ENCODE results near the gene DCXR.

DCXR gene

DNA sequence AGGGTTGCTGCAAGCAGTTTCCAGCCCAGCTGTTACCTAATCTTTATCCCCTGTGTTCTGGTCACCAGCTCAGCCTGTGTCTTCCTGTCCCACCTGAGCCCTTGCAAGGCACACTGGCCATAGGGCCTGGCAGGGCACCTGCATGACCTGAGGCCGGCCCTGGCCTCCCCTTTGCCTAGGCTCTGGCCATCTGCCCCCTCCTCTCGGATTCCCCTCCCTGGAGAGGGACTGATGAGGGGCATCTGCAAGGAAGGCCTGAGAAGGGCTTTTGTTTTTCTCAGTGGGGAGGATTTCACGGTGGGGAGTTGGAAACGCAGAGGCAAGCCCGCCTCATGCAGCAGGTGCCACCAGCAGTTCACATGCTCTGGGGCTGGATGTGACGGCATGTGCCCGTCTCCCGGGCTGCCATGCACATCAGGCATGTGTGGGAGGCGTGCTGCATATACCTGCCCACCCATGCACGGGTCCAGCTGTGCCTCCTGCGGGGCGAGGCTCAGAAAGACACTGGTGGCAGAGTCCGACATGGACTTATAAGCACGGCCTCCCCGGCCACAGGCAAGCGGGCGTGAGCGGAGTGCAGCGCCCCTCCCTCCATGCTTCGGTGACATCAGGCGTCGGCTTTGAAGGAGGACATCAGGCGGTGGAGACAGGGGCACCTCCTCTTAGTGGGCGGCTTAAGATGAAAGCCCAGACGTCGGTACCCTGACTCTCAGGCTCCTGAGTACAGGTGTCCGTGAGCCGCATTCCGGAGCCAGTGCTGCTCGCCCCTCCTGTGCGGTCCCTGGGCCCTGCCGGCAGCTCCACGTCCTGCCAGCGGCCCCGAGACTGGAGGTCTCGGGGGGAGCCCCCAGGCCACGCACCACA is 43.5 kb downstream of the DCXR start:
- H2AFZ ChIP-seq (ENCODE audit: low read length) = no peak overlapping the region
- H4K20me1 ChIP-seq (ENCODE audit: insufficient read depth, low read length) = no peaks in the 10 kb centered on the region
- no peaks in the 10 kb centered on the region for H3K9me2 ChIP-seq (ENCODE audit: low read depth, low read length)
- no peak overlapping the region for H3K9ac ChIP-seq (ENCODE audit: low read length)
- no peaks in the 10 kb centered on the region for H3K4me1 ChIP-seq (ENCODE audit: insufficient read depth, low read length, severe bottlenecking)
- H3K27me3 ChIP-seq (ENCODE audit: insufficient read depth, low read length) = no peaks in the 10 kb centered on the region
- H3K4me3 ChIP-seq (ENCODE audit: low read depth, low read length, poor library complexity, severe bottlenecking) = no peak overlapping the region
- H3K79me2 ChIP-seq (ENCODE audit: insufficient read depth, low read length) = no peaks in the 10 kb centered on the region
- H3K4me2 ChIP-seq (ENCODE audit: low read length) = no peak overlapping the region
- H3K27ac ChIP-seq (ENCODE audit: low read depth, low read length, poor library complexity, severe bottlenecking) = no peak overlapping the region
- TF ChIP-seq, protein P1, sequence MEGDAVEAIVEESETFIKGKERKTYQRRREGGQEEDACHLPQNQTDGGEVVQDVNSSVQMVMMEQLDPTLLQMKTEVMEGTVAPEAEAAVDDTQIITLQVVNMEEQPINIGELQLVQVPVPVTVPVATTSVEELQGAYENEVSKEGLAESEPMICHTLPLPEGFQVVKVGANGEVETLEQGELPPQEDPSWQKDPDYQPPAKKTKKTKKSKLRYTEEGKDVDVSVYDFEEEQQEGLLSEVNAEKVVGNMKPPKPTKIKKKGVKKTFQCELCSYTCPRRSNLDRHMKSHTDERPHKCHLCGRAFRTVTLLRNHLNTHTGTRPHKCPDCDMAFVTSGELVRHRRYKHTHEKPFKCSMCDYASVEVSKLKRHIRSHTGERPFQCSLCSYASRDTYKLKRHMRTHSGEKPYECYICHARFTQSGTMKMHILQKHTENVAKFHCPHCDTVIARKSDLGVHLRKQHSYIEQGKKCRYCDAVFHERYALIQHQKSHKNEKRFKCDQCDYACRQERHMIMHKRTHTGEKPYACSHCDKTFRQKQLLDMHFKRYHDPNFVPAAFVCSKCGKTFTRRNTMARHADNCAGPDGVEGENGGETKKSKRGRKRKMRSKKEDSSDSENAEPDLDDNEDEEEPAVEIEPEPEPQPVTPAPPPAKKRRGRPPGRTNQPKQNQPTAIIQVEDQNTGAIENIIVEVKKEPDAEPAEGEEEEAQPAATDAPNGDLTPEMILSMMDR (IDR thresholded peaks at IDR 0.05; ENCODE audit: low read length) = no peak
- TF ChIP-seq EZH2 (IDR thresholded peaks at IDR 0.05; ENCODE audit: borderline replicate concordance, low read length) = no peak
- H3K36me3 ChIP-seq (ENCODE audit: insufficient read depth, low read length) = no peaks in the 10 kb centered on the region
- no peaks in the 10 kb centered on the region for H3K9me3 ChIP-seq (ENCODE audit: low read length)
- H3F3A ChIP-seq (ENCODE audit: insufficient read depth, low read length) = no peaks in the 10 kb centered on the region

DNA sequence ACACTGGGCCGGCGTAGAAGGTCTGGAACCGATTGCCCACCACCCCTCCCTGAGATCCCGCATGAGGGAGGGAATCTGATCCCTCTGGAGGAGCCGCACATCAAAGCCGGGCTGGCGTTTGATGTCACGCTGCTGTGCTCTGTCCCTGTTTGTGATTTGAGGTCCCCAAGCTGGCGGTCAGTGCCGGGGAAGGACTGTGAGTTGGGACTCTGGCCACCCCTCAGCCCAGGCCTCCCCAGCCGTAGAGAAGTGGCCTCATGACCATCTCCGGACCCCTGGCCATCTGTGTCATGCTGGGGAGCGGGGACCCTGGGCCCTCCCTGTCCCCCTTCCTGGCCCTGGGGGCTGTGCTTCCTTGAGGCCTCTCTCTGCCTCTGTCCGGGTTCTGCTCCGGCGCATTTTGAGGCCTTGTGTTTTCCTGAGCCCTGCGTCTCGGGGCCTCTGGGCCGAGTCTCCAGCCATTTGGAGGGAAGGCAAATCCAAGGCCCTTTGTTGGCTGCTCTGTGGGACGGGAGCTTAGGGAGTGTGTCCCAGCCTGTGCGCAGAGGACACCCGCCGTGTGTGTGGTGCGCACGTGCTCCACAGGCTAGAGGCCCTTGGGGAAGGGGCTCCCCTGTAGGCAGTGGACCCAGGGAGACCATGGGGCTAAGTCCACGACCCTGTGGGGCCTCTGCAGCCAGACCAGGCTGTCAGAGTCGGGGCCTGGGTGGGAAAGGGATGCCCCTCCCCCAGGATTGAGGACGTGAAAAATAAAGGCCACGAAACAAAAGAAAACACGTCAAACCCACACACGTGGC is 45.0 kb downstream of the DCXR start:
- Histone ChIP-seq H3K27me3 (ENCODE audit: insufficient read depth, low read length) (no peaks in the 10 kb centered on the region), H3K9me2 (ENCODE audit: low read depth, low read length) (no peaks in the 10 kb centered on the region), H3K36me3 (ENCODE audit: insufficient read depth, low read length) (no peaks in the 10 kb centered on the region), H3K27ac (ENCODE audit: low read depth, low read length, poor library complexity, severe bottlenecking) (no peak overlapping the region), H3K4me3 (ENCODE audit: low read depth, low read length, poor library complexity, severe bottlenecking) (no peak overlapping the region), H3K9ac (ENCODE audit: low read length) (no peak overlapping the region), H3F3A (ENCODE audit: insufficient read depth, low read length) (no peaks in the 10 kb centered on the region), H3K4me2 (ENCODE audit: low read length) (no peak overlapping the region), H2AFZ (ENCODE audit: low read length) (no peak overlapping the region), H3K9me3 (ENCODE audit: low read length) (no peaks in the 10 kb centered on the region), H3K4me1 (ENCODE audit: insufficient read depth, low read length, severe bottlenecking) (no peaks in the 10 kb centered on the region), H3K79me2 (ENCODE audit: insufficient read depth, low read length) (no peaks in the 10 kb centered on the region), H4K20me1 (ENCODE audit: insufficient read depth, low read length) (no peaks in the 10 kb centered on the region)
- no peak for TF ChIP-seq EZH2 (IDR thresholded peaks at IDR 0.05; ENCODE audit: borderline replicate concordance, low read length)
- TF ChIP-seq, protein P1 (IDR thresholded peaks at IDR 0.05; ENCODE audit: low read length) = no peak

DNA sequence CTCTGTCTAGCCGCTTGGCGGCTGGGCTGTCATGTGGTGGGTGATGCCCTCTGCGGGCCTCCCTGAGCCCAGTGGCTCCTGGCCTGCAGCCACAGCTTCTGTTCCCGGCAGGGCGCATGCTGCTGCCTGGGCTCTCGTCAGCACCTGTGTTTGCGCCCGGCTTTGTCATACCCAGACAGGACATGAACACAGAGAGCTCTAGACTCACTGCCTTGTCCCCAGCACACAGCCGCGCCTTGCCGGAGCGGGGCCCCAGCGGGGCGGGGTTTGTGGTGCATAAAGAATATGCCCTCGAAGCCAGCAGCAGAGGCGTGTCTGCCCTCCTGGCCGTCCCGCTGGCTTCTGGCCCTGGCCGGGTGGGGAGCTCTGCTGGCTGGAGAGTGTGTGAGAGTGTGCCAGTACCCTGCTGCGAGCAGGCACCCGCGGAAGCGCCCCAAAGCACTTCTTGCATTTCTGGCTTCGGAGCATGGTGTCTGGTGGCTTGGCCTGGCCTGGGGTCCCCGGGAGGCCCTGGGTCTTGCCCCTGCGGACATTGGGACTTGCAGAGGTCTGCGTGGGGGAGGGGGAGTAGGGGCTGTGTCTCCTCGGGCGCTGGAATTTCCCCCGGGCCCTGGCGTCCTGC is 45.7 kb downstream of the DCXR start:
- H3K9me2 ChIP-seq (ENCODE audit: low read depth, low read length) = no peaks in the 10 kb centered on the region
- no peak overlapping the region for H3K27ac ChIP-seq (ENCODE audit: low read depth, low read length, poor library complexity, severe bottlenecking)
- H3K36me3 ChIP-seq (ENCODE audit: insufficient read depth, low read length) = peaks cover 2% of the 10 kb centered on the region; the same call in 1 of the 2 replicates
- no peaks in the 10 kb centered on the region for H3K27me3 ChIP-seq (ENCODE audit: insufficient read depth, low read length)
- no peaks in the 10 kb centered on the region for H4K20me1 ChIP-seq (ENCODE audit: insufficient read depth, low read length)
- H3K9me3 ChIP-seq (ENCODE audit: low read length) = no peaks in the 10 kb centered on the region
- H3K9ac ChIP-seq (ENCODE audit: low read length) = no peak overlapping the region
- H2AFZ ChIP-seq (ENCODE audit: low read length) = no peak overlapping the region
- H3K79me2 ChIP-seq (ENCODE audit: insufficient read depth, low read length) = no peaks in the 10 kb centered on the region
- no peak for TF ChIP-seq EZH2 (IDR thresholded peaks at IDR 0.05; ENCODE audit: borderline replicate concordance, low read length)
- TF ChIP-seq, protein P1 (IDR thresholded peaks at IDR 0.05; ENCODE audit: low read length) = no peak
- no peaks in the 10 kb centered on the region for H3F3A ChIP-seq (ENCODE audit: insufficient read depth, low read length)
- no peaks in the 10 kb centered on the region for H3K4me1 ChIP-seq (ENCODE audit: insufficient read depth, low read length, severe bottlenecking)
- H3K4me3 ChIP-seq (ENCODE audit: low read depth, low read length, poor library complexity, severe bottlenecking) = no peak overlapping the region
- no peak overlapping the region for H3K4me2 ChIP-seq (ENCODE audit: low read length)

Data from OCI-LY1 (cell line).